Measurements from ENCODE around the gene RPL10A.

The RPL10A gene

DNA sequence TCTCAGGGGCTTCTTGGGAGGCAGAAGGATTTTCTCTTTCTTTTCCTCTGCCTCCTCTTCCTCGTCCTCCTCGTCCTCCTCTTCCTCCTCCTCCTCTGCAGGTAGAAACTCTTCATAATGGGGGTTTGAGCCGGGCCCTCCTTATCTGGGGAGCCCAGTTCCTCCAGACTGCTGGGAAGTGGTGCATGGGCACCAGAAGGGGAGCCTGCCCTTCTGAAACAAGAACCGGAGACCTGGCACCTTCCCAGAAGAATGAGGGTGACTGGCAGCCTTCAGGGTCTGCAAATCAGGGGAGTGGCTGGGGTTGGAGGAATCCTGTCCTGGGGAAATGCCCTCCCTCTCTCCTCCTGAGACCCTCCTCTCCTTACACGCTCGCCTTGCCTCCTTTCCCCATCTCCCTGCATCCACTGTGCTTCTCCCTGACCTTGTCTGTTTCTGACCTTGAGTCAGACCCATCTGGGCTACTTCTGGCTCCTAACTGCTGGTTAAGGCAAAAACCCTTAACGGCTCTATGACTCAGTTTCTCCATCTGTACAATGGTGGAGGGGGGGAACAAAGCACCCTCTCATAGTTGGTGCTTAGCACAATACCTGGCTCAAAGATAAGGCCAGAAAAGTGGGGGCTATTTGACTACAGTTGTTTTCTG lies 42.8 kb downstream of the RPL10A start:
- Histone ChIP-seq H3K9ac (no peak overlapping the region), H3K4me2 (no peak overlapping the region), H3K4me1 (ENCODE audit: low read depth, poor library complexity, severe bottlenecking) (no peaks in the 10 kb centered on the region), H4K20me1 (ENCODE audit: insufficient read depth) (no peaks in the 10 kb centered on the region), H3K27me3 (ENCODE audit: insufficient read depth, low read depth) (no peaks in the 10 kb centered on the region), H3K36me3 (ENCODE audit: insufficient read depth) (no peaks in the 10 kb centered on the region), H2AFZ (ENCODE audit: low read depth) (no peak overlapping the region), H3K79me2 (ENCODE audit: insufficient read depth, low read depth) (no peaks in the 10 kb centered on the region), H3K27ac (no peak overlapping the region), H3K4me3 (IDR thresholded peaks at IDR 0.05; ENCODE audit: insufficient read depth, low read depth, low read length) (no peak overlapping the region)
- TF ChIP-seq, protein P1, sequence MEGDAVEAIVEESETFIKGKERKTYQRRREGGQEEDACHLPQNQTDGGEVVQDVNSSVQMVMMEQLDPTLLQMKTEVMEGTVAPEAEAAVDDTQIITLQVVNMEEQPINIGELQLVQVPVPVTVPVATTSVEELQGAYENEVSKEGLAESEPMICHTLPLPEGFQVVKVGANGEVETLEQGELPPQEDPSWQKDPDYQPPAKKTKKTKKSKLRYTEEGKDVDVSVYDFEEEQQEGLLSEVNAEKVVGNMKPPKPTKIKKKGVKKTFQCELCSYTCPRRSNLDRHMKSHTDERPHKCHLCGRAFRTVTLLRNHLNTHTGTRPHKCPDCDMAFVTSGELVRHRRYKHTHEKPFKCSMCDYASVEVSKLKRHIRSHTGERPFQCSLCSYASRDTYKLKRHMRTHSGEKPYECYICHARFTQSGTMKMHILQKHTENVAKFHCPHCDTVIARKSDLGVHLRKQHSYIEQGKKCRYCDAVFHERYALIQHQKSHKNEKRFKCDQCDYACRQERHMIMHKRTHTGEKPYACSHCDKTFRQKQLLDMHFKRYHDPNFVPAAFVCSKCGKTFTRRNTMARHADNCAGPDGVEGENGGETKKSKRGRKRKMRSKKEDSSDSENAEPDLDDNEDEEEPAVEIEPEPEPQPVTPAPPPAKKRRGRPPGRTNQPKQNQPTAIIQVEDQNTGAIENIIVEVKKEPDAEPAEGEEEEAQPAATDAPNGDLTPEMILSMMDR (conservative IDR thresholded peaks at IDR 0.05; ENCODE audit: low read depth, low read length): no peak

DNA sequence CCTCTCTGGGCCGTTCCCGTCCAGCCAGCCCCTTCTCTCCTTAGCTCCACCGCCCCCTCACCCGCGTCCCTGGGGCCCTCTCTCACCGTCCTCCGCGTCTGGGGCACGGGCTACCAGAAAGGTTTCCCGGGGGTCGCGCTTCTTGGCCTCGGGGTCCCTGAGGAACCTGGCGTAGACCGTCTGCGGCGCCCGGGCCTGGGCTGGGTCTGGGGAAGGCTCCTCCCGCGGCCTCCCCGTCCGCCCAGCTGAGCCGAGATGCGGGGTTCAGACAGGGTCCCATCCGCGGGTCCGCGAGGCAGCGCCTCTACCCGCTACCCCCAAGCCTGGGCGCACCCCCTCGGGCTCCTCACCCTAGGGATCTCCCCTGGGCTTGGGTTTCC lies 43.4 kb downstream of the RPL10A start:
- no peaks in the 10 kb centered on the region for H3K79me2 ChIP-seq (ENCODE audit: insufficient read depth, low read depth)
- H3K4me2 ChIP-seq: no peak overlapping the region
- H4K20me1 ChIP-seq (ENCODE audit: insufficient read depth): no peaks in the 10 kb centered on the region
- H3K27me3 ChIP-seq (ENCODE audit: insufficient read depth, low read depth): no peaks in the 10 kb centered on the region
- TF ChIP-seq, protein P1 (conservative IDR thresholded peaks at IDR 0.05; ENCODE audit: low read depth, low read length): no peak
- H2AFZ ChIP-seq (ENCODE audit: low read depth): no peak overlapping the region
- H3K27ac ChIP-seq: no peak overlapping the region
- no peak overlapping the region for H3K4me3 ChIP-seq (IDR thresholded peaks at IDR 0.05; ENCODE audit: insufficient read depth, low read depth, low read length)
- H3K36me3 ChIP-seq (ENCODE audit: insufficient read depth): no peaks in the 10 kb centered on the region
- H3K9ac ChIP-seq: no peak overlapping the region
- no peaks in the 10 kb centered on the region for H3K4me1 ChIP-seq (ENCODE audit: low read depth, poor library complexity, severe bottlenecking)

DNA sequence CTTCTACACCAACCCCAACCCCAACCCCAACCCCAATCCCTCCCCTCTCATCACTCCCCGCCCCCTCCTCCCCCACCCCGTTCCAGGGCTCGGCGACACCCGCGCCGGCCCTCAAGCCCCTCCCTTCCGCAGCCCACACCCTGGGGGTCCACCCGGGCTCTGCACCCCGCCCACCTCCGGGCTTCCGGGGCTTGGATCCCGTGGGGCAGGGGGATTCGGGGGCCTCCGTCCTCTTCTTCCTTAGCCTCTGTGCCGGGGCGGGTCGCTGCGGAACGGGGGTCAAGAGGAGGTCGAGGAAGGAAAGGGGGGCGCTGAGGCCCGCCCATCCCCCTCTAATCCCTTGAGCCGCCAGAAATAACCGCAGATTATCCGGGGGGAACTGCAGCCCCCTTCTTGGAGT lies 43.8 kb downstream of the RPL10A start:
- Histone ChIP-seq H3K4me3 (IDR thresholded peaks at IDR 0.05; ENCODE audit: insufficient read depth, low read depth, low read length) (no peak overlapping the region), H4K20me1 (ENCODE audit: insufficient read depth) (no peaks in the 10 kb centered on the region), H3K79me2 (ENCODE audit: insufficient read depth, low read depth) (no peaks in the 10 kb centered on the region), H3K36me3 (ENCODE audit: insufficient read depth) (no peaks in the 10 kb centered on the region), H2AFZ (ENCODE audit: low read depth) (no peak overlapping the region), H3K4me1 (ENCODE audit: low read depth, poor library complexity, severe bottlenecking) (no peaks in the 10 kb centered on the region), H3K27ac (no peak overlapping the region), H3K4me2 (no peak overlapping the region), H3K27me3 (ENCODE audit: insufficient read depth, low read depth) (no peaks in the 10 kb centered on the region), H3K9ac (no peak overlapping the region)
- TF ChIP-seq, protein P1 (conservative IDR thresholded peaks at IDR 0.05; ENCODE audit: low read depth, low read length): no peak

DNA sequence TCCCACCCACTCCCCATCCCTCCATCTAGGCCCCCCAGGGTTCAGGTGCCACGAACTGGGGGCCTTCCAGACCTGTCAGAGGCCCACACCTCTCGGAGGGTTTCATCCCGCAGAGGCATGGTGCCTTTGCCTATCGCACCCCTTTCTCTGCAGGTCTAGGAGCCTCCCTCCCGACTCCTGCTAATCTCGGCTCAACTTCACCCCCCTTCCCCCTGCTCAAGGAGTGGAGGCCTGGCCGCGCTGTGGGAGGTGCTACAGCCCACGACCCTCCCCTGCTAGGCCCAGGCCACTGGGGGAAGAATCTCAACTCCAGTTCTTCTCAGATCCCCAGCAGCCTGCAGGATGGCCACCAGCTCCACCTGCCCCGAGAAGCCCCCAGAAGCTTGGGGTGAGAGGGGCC lies 44.5 kb downstream of the RPL10A start, which contains the start of gene TULP1:
TULP1 (minus strand) TSS at position 157 of the 400 bp plus-strand sequence; CDS start at position 119, 38 bp downstream.
- Histone ChIP-seq H3K27ac (no peak within 1 kb of the TSS), H3K4me3 (IDR thresholded peaks at IDR 0.05; ENCODE audit: insufficient read depth, low read depth, low read length) (no peak within 1 kb of the TSS), H3K9ac (no peak within 1 kb of the TSS), H3K4me2 (no peak within 1 kb of the TSS), H3K79me2 (ENCODE audit: insufficient read depth, low read depth) (no peaks in the 10 kb centered on the region), H2AFZ (ENCODE audit: low read depth) (no peak within 1 kb of the TSS), H4K20me1 (ENCODE audit: insufficient read depth) (no peaks in the 10 kb centered on the region), H3K27me3 (ENCODE audit: insufficient read depth, low read depth) (no peaks in the 10 kb centered on the region), H3K4me1 (ENCODE audit: low read depth, poor library complexity, severe bottlenecking) (no peaks in the 10 kb centered on the region), H3K36me3 (ENCODE audit: insufficient read depth) (no peaks in the 10 kb centered on the region)
- TF ChIP-seq, protein P1 (conservative IDR thresholded peaks at IDR 0.05; ENCODE audit: low read depth, low read length): no peak

Measured in KMS-11 (cell line).